ENCODE data around the gene AFF3. TPM values are rescaled to one million over a fixed set of nuclear protein-coding genes. Genes with fewer than 3 reads are reported as not detected.
"Not testable (repeated sequence)": the region's sequence is repeated elsewhere in the genome, so short reads cannot be mapped to it uniquely, and the experiment has no call there.

The AFF3 gene
- total RNA-seq, 1 experiment from 2014 or later, result 3.0 TPM

- DNase-seq (ENCODE audit: low read depth), result no peak
Observed at GRCh38 chr2:100107906-100108647, 34.3 kb downstream of the AFF3 start.

- no peak for DNase-seq (ENCODE audit: low read depth)
Observed at GRCh38 chr2:100107440-100107839, 35.0 kb downstream of the AFF3 start.

- DNase-seq (ENCODE audit: low read depth), result no peak
Observed at GRCh38 chr2:100106460-100106859, 35.9 kb downstream of the AFF3 start.

GRCh38 chr2:100105678-100106054, 36.7 kb downstream of the AFF3 start:
- no peak for DNase-seq (ENCODE audit: low read depth)

GRCh38 chr2:100104718-100105677, 37.4 kb downstream of the AFF3 start:
- no peak for DNase-seq (ENCODE audit: low read depth)

GRCh38 chr2:100104265-100104664, 38.1 kb downstream of the AFF3 start:
- not testable (repeated sequence) for DNase-seq (ENCODE audit: low read depth)

- DNase-seq (ENCODE audit: low read depth), result not testable (repeated sequence)
Observed at GRCh38 chr2:100103527-100104252, 38.7 kb downstream of the AFF3 start.

GRCh38 chr2:100102466-100103180, 39.8 kb downstream of the AFF3 start:
- not testable (repeated sequence) for DNase-seq (ENCODE audit: low read depth)

- DNase-seq (ENCODE audit: low read depth), result not testable (repeated sequence)
Observed at GRCh38 chr2:100098855-100099254, 43.5 kb downstream of the AFF3 start.

GRCh38 chr2:100097611-100098294, 44.6 kb downstream of the AFF3 start:
- not testable (repeated sequence) for DNase-seq (ENCODE audit: low read depth)

GRCh38 chr2:100095845-100096244, 46.5 kb downstream of the AFF3 start:
- not testable (repeated sequence) for DNase-seq (ENCODE audit: low read depth)

GRCh38 chr2:100091807-100092206, 50.6 kb downstream of the AFF3 start:
- DNase-seq (ENCODE audit: low read depth), result not testable (repeated sequence)

GRCh38 chr2:100085744-100086143, 56.6 kb downstream of the AFF3 start:
- DNase-seq (ENCODE audit: low read depth), result not testable (repeated sequence)

- peak; percentile 67 for DNase-seq (ENCODE audit: low read depth)
Observed at GRCh38 chr2:100083421-100084216, 58.8 kb downstream of the AFF3 start.

GRCh38 chr2:100082302-100082978, 60.0 kb downstream of the AFF3 start:
- peak; percentile 25 for DNase-seq (ENCODE audit: low read depth)

- no peak for DNase-seq (ENCODE audit: low read depth)
Observed at GRCh38 chr2:100077935-100078334, 64.5 kb downstream of the AFF3 start.

- no peak for DNase-seq (ENCODE audit: low read depth)
Observed at GRCh38 chr2:100077456-100077855, 64.9 kb downstream of the AFF3 start.

- DNase-seq (ENCODE audit: low read depth), result no peak
Observed at GRCh38 chr2:100075532-100075931, 66.9 kb downstream of the AFF3 start.

GRCh38 chr2:100073110-100073509, 69.3 kb downstream of the AFF3 start:
- DNase-seq (ENCODE audit: low read depth), result no peak
